Liver (tissue), 9 donors: ENCODE measurements around the gene RCE1. TPM values are rescaled to one million over a fixed set of nuclear protein-coding genes. Genes with fewer than 3 reads are reported as not detected.

Experiments used
- DNase-seq: peaks from one replicate; pipeline ENCODE4 v3.0.0-alpha.2; 2017; ENCODE audit warnings: low spot score
- H3K27ac ChIP-seq, 2 donors: one replicate each; pipeline ENCODE4 v1.7.0; 2013; ENCODE audit warnings: inconsistent platforms in 2 of 2, low read length in 2 of 2, control low read depth in 1 of 2, low read depth in 1 of 2, mild to moderate bottlenecking in 1 of 2
- H3K27me3 ChIP-seq, 4 donors: one replicate each; pipeline versions ENCODE4 v1.6.1 to v1.7.0; 2013; ENCODE audit warnings: low read length in 3 of 4, inconsistent platforms in 1 of 4, mild to moderate bottlenecking in 1 of 4, moderate library complexity in 1 of 4; ENCODE audit not compliant: control insufficient read depth in 4 of 4, insufficient read depth in 4 of 4
- H3K36me3 ChIP-seq, 4 donors: one replicate each; pipeline versions ENCODE4 v1.6.1 to v1.7.0; 2013; ENCODE audit warnings: low read length in 3 of 4, mild to moderate bottlenecking in 3 of 4, low read depth in 1 of 4, moderate library complexity in 1 of 4; ENCODE audit not compliant: control insufficient read depth in 4 of 4, insufficient read depth in 3 of 4
- H3K4me1 ChIP-seq, 4 donors: one replicate each; pipeline versions ENCODE4 v1.6.1 to v1.7.0; 2013; ENCODE audit warnings: low read length in 3 of 4, mild to moderate bottlenecking in 3 of 4, moderate library complexity in 1 of 4; ENCODE audit not compliant: control insufficient read depth in 4 of 4, insufficient read depth in 4 of 4
- H3K4me3 ChIP-seq, 3 donors: one replicate each; pipeline versions ENCODE4 v1.6.1 to v1.7.0; 2013; ENCODE audit warnings: low read length in 3 of 3, control low read depth in 1 of 3, low read depth in 1 of 3, mild to moderate bottlenecking in 1 of 3
- H3K9ac ChIP-seq, 2 donors: one replicate each; pipeline ENCODE4 v1.7.0; 2013; ENCODE audit warnings: low read length in 2 of 2, mild to moderate bottlenecking in 2 of 2, moderate library complexity in 2 of 2, control low read depth in 1 of 2, low read depth in 1 of 2
- H3K9me3 ChIP-seq, 4 donors: one replicate each; pipeline versions ENCODE4 v1.6.1 to v1.7.0; 2013; ENCODE audit warnings: low read length in 3 of 4; ENCODE audit not compliant: control insufficient read depth in 4 of 4
- ATF3 ChIP-seq: IDR thresholded peaks from 2 replicates; pipeline ENCODE4 v1.6.1; 2016; ENCODE audit warnings: antibody characterized with exemption
- EGR1 ChIP-seq, 2 donors: IDR thresholded peaks; 2 replicates each; pipeline ENCODE4 v1.6.1; 2016 to 2018; ENCODE audit warnings: antibody characterized with exemption in 2 of 2, low read depth in 2 of 2
- FOXA1 ChIP-seq: IDR thresholded peaks from 2 replicates; pipeline ENCODE4 v1.6.1; 2016; ENCODE audit warnings: antibody characterized with exemption
- FOXA2 ChIP-seq: IDR thresholded peaks from 2 replicates; pipeline ENCODE4 v1.6.1; 2016; ENCODE audit warnings: antibody characterized with exemption
- GABPA ChIP-seq, 2 donors: IDR thresholded peaks in 1 of 2; conservative IDR thresholded peaks in 1 of 2; 2 replicates each; pipeline ENCODE4 v1.6.1; 2016; ENCODE audit warnings: antibody characterized with exemption in 2 of 2, mild to moderate bottlenecking in 1 of 2, moderate library complexity in 1 of 2
- HNF4A ChIP-seq, 2 donors: conservative IDR thresholded peaks; 2 replicates each; pipeline ENCODE4 v1.6.1; 2016; ENCODE audit warnings: antibody characterized with exemption in 2 of 2, mild to moderate bottlenecking in 2 of 2
- JUND ChIP-seq, 2 donors: IDR thresholded peaks; 2 replicates each; pipeline ENCODE4 v1.6.1; 2016; ENCODE audit warnings: antibody characterized with exemption in 2 of 2
- MAX ChIP-seq: IDR thresholded peaks from 2 replicates; pipeline ENCODE4 v1.6.1; 2016; ENCODE audit warnings: antibody characterized with exemption
- NR2F2 ChIP-seq: IDR thresholded peaks from 2 replicates; pipeline ENCODE4 v1.6.1; 2016; ENCODE audit warnings: antibody characterized with exemption
- RAD21 ChIP-seq, 2 donors: IDR thresholded peaks; 2 replicates each; pipeline ENCODE4 v1.6.1; 2016; ENCODE audit warnings: antibody characterized with exemption in 2 of 2, mild to moderate bottlenecking in 2 of 2
- REST ChIP-seq: IDR thresholded peaks from 2 replicates; pipeline ENCODE4 v1.6.1; 2016; ENCODE audit warnings: antibody characterized with exemption, mild to moderate bottlenecking
- RXRA ChIP-seq, 2 donors: IDR thresholded peaks; 2 replicates each; pipeline ENCODE4 v1.6.1; 2017 to 2018; ENCODE audit warnings: antibody characterized with exemption in 2 of 2, mild to moderate bottlenecking in 1 of 2
- SP1 ChIP-seq: IDR thresholded peaks from 2 replicates; pipeline ENCODE4 v1.6.1; 2018; ENCODE audit warnings: antibody characterized with exemption, mild to moderate bottlenecking
- TAF1 ChIP-seq: conservative IDR thresholded peaks from 2 replicates; pipeline ENCODE4 v1.6.1; 2016; ENCODE audit warnings: antibody characterized with exemption, mild to moderate bottlenecking
- YY1 ChIP-seq: IDR thresholded peaks from 2 replicates; pipeline ENCODE4 v1.6.1; 2016; ENCODE audit warnings: antibody characterized with exemption, mild to moderate bottlenecking
- ZBTB33 ChIP-seq: IDR thresholded peaks from 2 replicates; pipeline ENCODE4 v1.6.1; 2016; ENCODE audit warnings: antibody characterized with exemption
- WGBS: extraction: QIAGEN DNeasy Blood & Tissue Kit; methylation state at CpG from one replicate; pipeline ENCODE4 v1.1.7; 2013; 5-methylcytosine and 5-hydroxymethylcytosine counted together
- polyA plus RNA-seq, 2 donors: library from polyadenylated mRNA; stranded (reverse) in 1 of 2; unstranded in 1 of 2; fragments of 200-250 nt in 1 of 2; fragments of >200 nt in 1 of 2; fragmentation: Nextera tagmentation in 1 of 2; extraction: Ambion mirVana in 1 of 2; gene quantifications; one replicate each; pipeline versions ENCODE4 v1.2.1 to v1.2.3, GENCODE V29; 2013 to 2015
- total RNA-seq, 2 donors: library from RNA; depleted of rRNA; stranded (reverse); fragments of >200 nt; gene quantifications; one replicate each; pipeline ENCODE4 v1.2.3, GENCODE V29; 2014
- donor health status: healthy.
- donor health status: healthy.
- donor health status: healthy.
- donor health status: healthy.
- donor health status: healthy.

The RCE1 gene
- total and polyA plus RNA-seq, 4 donors: 2.9 to 7.7 (median 3.2) TPM

DNA sequence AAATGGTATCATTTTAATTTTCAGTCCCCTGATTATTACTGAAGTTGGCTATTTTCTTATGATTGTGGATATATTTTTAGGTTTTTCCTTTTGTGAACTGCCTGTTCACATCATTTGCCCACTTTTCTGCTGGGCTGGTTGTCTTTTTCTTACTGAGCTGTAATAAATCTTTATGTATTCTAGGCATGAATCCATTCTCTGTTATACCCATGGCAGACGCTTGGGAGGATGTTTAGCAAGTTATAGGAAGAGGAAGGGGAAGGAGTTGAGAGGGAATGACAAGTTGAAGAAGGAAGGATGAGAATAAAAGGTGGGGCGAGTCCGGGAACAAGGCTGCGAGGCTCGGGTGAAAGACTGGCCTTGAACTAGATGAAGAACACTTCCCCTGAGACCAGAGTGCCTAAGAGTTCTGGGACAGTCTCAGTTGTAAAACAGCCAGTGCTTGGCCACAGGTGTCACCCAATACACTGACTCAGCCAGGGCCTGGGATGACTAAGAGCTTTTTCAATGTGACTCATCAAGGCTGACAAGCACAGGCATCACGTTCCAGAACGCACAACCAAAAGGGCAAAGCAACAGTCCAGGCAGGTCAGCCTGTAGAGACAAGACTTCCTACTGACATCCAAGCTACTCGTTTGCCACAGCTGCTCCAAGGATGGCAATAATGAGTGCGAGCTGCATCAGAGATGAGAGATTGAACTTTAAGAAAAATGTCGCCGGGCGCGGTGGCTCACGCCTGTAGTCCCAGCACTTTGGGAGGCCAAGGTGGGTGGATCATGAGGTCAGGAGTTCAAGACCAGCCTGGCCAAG lies 48.8 kb downstream of the RCE1 start:
- no peaks in the 10 kb centered on the region for H3K9me3 ChIP-seq
- 75% methylated on average over 14 of the region's 14 CpGs for WGBS
- no peak overlapping the region for H3K4me3 ChIP-seq
- TF ChIP-seq REST (no peak), FOXA1 (no peak), EGR1 (IDR thresholded peaks at IDR 0.05; ENCODE audit: low read depth in 2 of 2) (no peak), YY1 (peak; percentile 12), FOXA2 (peak; percentile 24), SP1 (no peak), ATF3 (peak; percentile 27), HNF4A (conservative IDR thresholded peaks at IDR 0.05) (peak; percentile 60 to 84), JUND (IDR thresholded peaks at IDR 0.05) (peak; percentile 67 to 93), GABPA (IDR thresholded peaks at IDR 0.05 in 1 of 2, conservative IDR thresholded peaks at IDR 0.05 in 1 of 2) (no peak), MAX (peak; percentile 51), RXRA (IDR thresholded peaks at IDR 0.05) (peak; percentile 37 to 72), RAD21 (IDR thresholded peaks at IDR 0.05) (peak; percentile 16 to 30), ZBTB33 (no peak)
- no peak overlapping the region for H3K9ac ChIP-seq
- DNase-seq: no peak
- H3K4me1 ChIP-seq: peaks cover 0 to 9% (median 4%) of the 10 kb centered on the region in 4 donors
- H3K27ac ChIP-seq: peak overlapping the region in 1 of 2 donors; percentile 48
- no peaks in the 10 kb centered on the region for H3K36me3 ChIP-seq
- H3K27me3 ChIP-seq: no peaks in the 10 kb centered on the region

GRCh38 chr11:66892911-66893310 lies 49.7 kb downstream of the RCE1 start:
- no peak overlapping the region for H3K4me3 ChIP-seq
- no peak for DNase-seq
- 81% methylated on average over 6 of the region's 6 CpGs for WGBS
- no peaks in the 10 kb centered on the region for H3K36me3 ChIP-seq
- no peaks in the 10 kb centered on the region for H3K27me3 ChIP-seq
- no peaks in the 10 kb centered on the region for H3K9me3 ChIP-seq
- H3K27ac ChIP-seq: peak overlapping the region in 1 of 2 donors; percentile 31
- H3K4me1 ChIP-seq: peaks cover 0 to 9% (median 3%) of the 10 kb centered on the region in 4 donors
- no peak overlapping the region for H3K9ac ChIP-seq
- TF ChIP-seq JUND (IDR thresholded peaks at IDR 0.05) (no peak), FOXA1 (no peak), ZBTB33 (no peak), REST (no peak), FOXA2 (no peak), NR2F2 (no peak), SP1 (no peak), EGR1 (IDR thresholded peaks at IDR 0.05; ENCODE audit: low read depth in 2 of 2) (no peak), RXRA (IDR thresholded peaks at IDR 0.05) (no peak), MAX (no peak), TAF1 (no peak), RAD21 (IDR thresholded peaks at IDR 0.05) (no peak)
